AG09319 (cell line): ENCODE measurements around the gene VAMP1.
"Not testable (repeated sequence)": the region's sequence is repeated elsewhere in the genome, so short reads cannot be mapped to it uniquely, and the experiment has no call there.

Experiments
- DNase-seq: peaks from one replicate; pipeline ENCODE4 v3.0.0-alpha.2; 2010; ENCODE audit warnings: low read depth; ENCODE audit errors: extremely low read depth
- CTCF ChIP-seq: IDR thresholded peaks from 2 replicates; pipeline ENCODE4 v1.5.1; 2011; ENCODE audit warnings: low read depth, mild to moderate bottlenecking, inconsistent platforms, low read length, moderate library complexity

The VAMP1 gene

GRCh38 chr12:6430124-6430989 lies 40.1 kb downstream of the VAMP1 start:
- peak; percentile 96 for DNase-seq

GRCh38 chr12:6428326-6428725 lies 42.2 kb downstream of the VAMP1 start:
- DNase-seq, result no peak
- no peak for TF ChIP-seq CTCF

More at GRCh38 chr12:6430124-6430989, 40.1 kb downstream of the VAMP1 start:
- TF ChIP-seq CTCF, result no peak

- not testable (repeated sequence) for DNase-seq
Observed at GRCh38 chr12:6427796-6428195, 42.7 kb downstream of the VAMP1 start.

GRCh38 chr12:6426882-6427671 lies 43.4 kb downstream of the VAMP1 start:
- TF ChIP-seq CTCF, result no peak
- DNase-seq, result no peak

- no peak for TF ChIP-seq CTCF
- DNase-seq, result no peak
Observed at GRCh38 chr12:6425590-6426531, 44.6 kb downstream of the VAMP1 start.

GRCh38 chr12:6424866-6425265 lies 45.6 kb downstream of the VAMP1 start:
- no peak for TF ChIP-seq CTCF
- no peak for DNase-seq

GRCh38 chr12:6424008-6424347 lies 46.5 kb downstream of the VAMP1 start:
- TF ChIP-seq CTCF, result no peak
- DNase-seq, result no peak
